Measurements from ENCODE around the gene CDHR1. TPM values are rescaled to one million over a fixed set of nuclear protein-coding genes. Genes with fewer than 3 reads are reported as not detected.
A peak's percentile ranks its signal among the peaks of the same experiment; 100 is the strongest.

The CDHR1 gene
- total RNA-seq, 1 experiment from 2014 or later: 6.6 TPM

DNA sequence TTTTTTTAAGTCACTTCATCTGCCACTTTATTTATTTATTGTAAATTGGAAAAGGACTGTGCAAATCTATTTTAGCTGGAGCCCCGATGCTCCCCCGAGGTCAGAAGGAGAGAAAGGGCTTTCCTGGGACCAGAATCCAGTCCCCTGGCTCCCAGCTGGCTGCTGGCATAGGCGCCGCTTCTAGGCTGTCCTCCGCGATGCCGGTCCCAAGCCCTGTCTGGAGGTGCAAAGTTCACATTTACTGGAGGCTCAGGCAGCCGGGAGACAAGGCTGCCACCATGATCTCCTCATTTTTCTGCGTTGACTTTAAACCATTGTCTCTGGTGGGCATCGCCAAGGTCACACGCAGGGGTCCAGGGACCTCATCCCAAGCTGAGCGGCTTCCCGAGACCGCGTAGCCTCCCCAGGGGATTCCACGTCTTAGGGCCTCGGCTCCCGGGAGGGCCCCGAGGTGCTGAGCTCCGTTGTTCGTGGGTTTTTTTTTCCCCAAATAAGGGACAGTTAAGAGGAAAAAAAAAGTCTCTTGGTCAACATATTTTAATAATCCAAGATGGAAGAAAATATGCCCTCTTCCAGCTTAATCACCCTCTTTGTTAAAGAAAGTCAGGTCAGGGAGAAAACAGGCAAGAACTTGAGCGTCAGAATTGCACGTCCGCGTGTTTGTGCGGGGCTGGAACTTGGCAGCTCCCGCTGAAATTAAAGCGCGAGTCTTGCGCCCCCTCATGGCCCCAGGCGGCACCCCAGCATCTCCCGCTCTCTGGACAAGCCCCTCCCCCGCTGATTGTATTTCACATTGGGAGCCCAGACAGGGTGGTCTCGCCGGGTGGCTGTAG is 62.4 kb downstream of the CDHR1 start:
- peak overlapping the region in 1 of 3 experiments; percentile 84; a peak in 1 of 7 replicates for H3K27ac Mint-ChIP-seq
- no peak overlapping the region for H3K23ac ChIP-seq (ENCODE audit: insufficient read length, low read depth, low read length)

More for the DNA sequence above, 62.4 kb downstream of the CDHR1 start:
- no peak overlapping the region for H2BK12ac ChIP-seq (ENCODE audit: insufficient read length, low read depth, low read length)
- TF ChIP-seq CTCF (conservative IDR thresholded peaks at IDR 0.05): peak; percentile 90
- no peak overlapping the region; the same call in 1 of the 2 replicates for H3K14ac ChIP-seq (ENCODE audit: insufficient read depth, low read length)
- Mint-ChIP-seq H3K36me3 (ENCODE audit: insufficient read depth in 1 of 3, low read depth in 3 of 3) (no peaks in the 10 kb centered on the region), H3K9me3 (no peaks in the 10 kb centered on the region), H3K27me3 (ENCODE audit: low read depth) (peaks cover 39% of the 10 kb centered on the region), H3K4me1 (peaks cover 2 to 3% of the 10 kb centered on the region in 2 experiments; a peak in 2 of 4 replicates), H3K4me3 (no peak overlapping the region)
- H3K9me3 ChIP-seq (ENCODE audit: control insufficient read depth, low read depth, low read length): no peaks in the 10 kb centered on the region
- no peak overlapping the region for H3K9ac ChIP-seq (ENCODE audit: extremely low read depth, insufficient read length, low read length)
- H2AK5ac ChIP-seq (ENCODE audit: insufficient read length, low read length): no peak overlapping the region
- no peak overlapping the region for H3T11ph ChIP-seq (ENCODE audit: low read length)
- H3K4ac ChIP-seq (ENCODE audit: low read depth, low read length): no peak overlapping the region
- no peak overlapping the region for H2BK5ac ChIP-seq (ENCODE audit: insufficient read length, low read length)
- H3K27ac ChIP-seq (ENCODE audit: insufficient read length, low read depth, low read length): no peak overlapping the region
- H2AFZ ChIP-seq (ENCODE audit: low read length): no peak overlapping the region
- H3K79me2 ChIP-seq (ENCODE audit: insufficient read depth, low read length): no peaks in the 10 kb centered on the region
- no peak overlapping the region for H4K8ac ChIP-seq (replicated peaks; ENCODE audit: insufficient read length, low read depth, low read length)
- H3K23me2 ChIP-seq (ENCODE audit: insufficient read length, low read depth, low read length, poor library complexity, severe bottlenecking): no peaks in the 10 kb centered on the region
- H2BK20ac ChIP-seq (ENCODE audit: low read depth, low read length, poor library complexity, severe bottlenecking): no peak overlapping the region
- no peaks in the 10 kb centered on the region for H4K20me1 ChIP-seq (ENCODE audit: control insufficient read depth, insufficient read depth, insufficient read length)
- no peak overlapping the region for H4K91ac ChIP-seq (ENCODE audit: insufficient read length, low read depth, low read length)
- H3K79me1 ChIP-seq (ENCODE audit: insufficient read depth, low read depth, low read length, poor library complexity, severe bottlenecking): no peaks in the 10 kb centered on the region
- H3K4me1 ChIP-seq (ENCODE audit: insufficient read depth, low read length): no peaks in the 10 kb centered on the region
- no peak overlapping the region for H4K5ac ChIP-seq (ENCODE audit: insufficient read length, low read depth, low read length)
- DNase-seq: peak; percentile 82
- H3K18ac ChIP-seq (ENCODE audit: insufficient read length, low read depth, low read length): no peak overlapping the region
- H2BK15ac ChIP-seq (ENCODE audit: low read depth, low read length): no peak overlapping the region
- H3K27me3 ChIP-seq (ENCODE audit: insufficient read depth, low read length): no peaks in the 10 kb centered on the region; the same call in 1 of the 2 replicates
- no peak overlapping the region for H2BK120ac ChIP-seq (ENCODE audit: low read depth, low read length, poor library complexity, severe bottlenecking)
- no peak overlapping the region for H3K56ac ChIP-seq (ENCODE audit: insufficient read length, low read depth, low read length)
- no CpG with 5 or more reads among the region's 35 CpGs for WGBS (ENCODE audit: extremely low coverage, insufficient read length, low lambda C conversion rate)
- no peak overlapping the region for H3K4me2 ChIP-seq (ENCODE audit: insufficient read depth, insufficient read length, low read length)

Data from H9 (cell line).